GM23338 (cell line): ENCODE results near the gene SELENOM. TPM values are rescaled to one million over a fixed set of nuclear protein-coding genes. Genes with fewer than 3 reads are reported as not detected.

Source experiments
- ATAC-seq: fragments of 200-7000 bp; cut with Tn5 transposase; 3 replicates; pipeline ENCODE4 v1.9.1; 2020
- DNase-seq: peaks from one replicate; pipeline ENCODE4 v3.0.0-alpha.2; 2015; ENCODE audit warnings: low spot score
- H2AFZ ChIP-seq: fragments of 200-600 bp; sonication (generic); 2 replicates; pipeline ENCODE4 v1.8.0; 2016; ENCODE audit warnings: antibody characterized with exemption, mild to moderate bottlenecking, moderate library complexity
- H3F3A ChIP-seq: fragments of 200-600 bp; sonication (generic); replicated peaks from 2 replicates; pipeline ENCODE4 v1.8.0; 2017; ENCODE audit warnings: antibody characterized with exemption, mixed run types, low read depth
- H3K27ac ChIP-seq: fragments of 200-600 bp; sonication (generic); 2 replicates; pipeline ENCODE4 v1.6.1; 2016; ENCODE audit warnings: low read depth
- H3K27me3 ChIP-seq: fragments of 200-600 bp; sonication (generic); 2 replicates; pipeline ENCODE4 v1.8.0; 2016; ENCODE audit warnings: mild to moderate bottlenecking, mixed run types, moderate library complexity; ENCODE audit not compliant: insufficient read depth
- H3K36me3 ChIP-seq: fragments of 200-600 bp; sonication (generic); 2 replicates; pipeline ENCODE4 v1.8.0; 2016; ENCODE audit warnings: mild to moderate bottlenecking; ENCODE audit not compliant: insufficient read depth
- H3K4me1 ChIP-seq: fragments of 200-600 bp; sonication (generic); 2 replicates; pipeline ENCODE4 v1.8.0; 2016; ENCODE audit warnings: mild to moderate bottlenecking, moderate library complexity; ENCODE audit not compliant: insufficient read depth
- H3K4me2 ChIP-seq: fragments of 200-600 bp; sonication (generic); 2 replicates; pipeline ENCODE4 v1.7.1; 2017; ENCODE audit warnings: mixed run types
- H3K4me3 ChIP-seq: fragments of 200-600 bp; sonication (generic); 2 replicates; pipeline ENCODE4 v1.6.1; 2016; ENCODE audit warnings: mixed run types
- H3K79me2 ChIP-seq: fragments of 200-600 bp; sonication (generic); replicated peaks from 2 replicates; pipeline ENCODE4 v1.8.0; 2017; ENCODE audit warnings: mild to moderate bottlenecking; ENCODE audit not compliant: insufficient read depth
- H3K9me2 ChIP-seq: fragments of 200-600 bp; sonication (generic); 2 replicates; pipeline ENCODE4 v1.8.0; 2017; ENCODE audit not compliant: insufficient read depth
- H4K20me1 ChIP-seq: fragments of 200-600 bp; sonication (generic); replicated peaks from 2 replicates; pipeline ENCODE4 v1.8.0; 2017; ENCODE audit warnings: mild to moderate bottlenecking; ENCODE audit not compliant: insufficient read depth
- H3K27ac Mint-ChIP-seq: 2 replicates; pipeline ENCODE4 v1.8.0; 2020; ENCODE audit warnings: inconsistent platforms, mild to moderate bottlenecking, moderate library complexity, mixed read lengths
- H3K27me3 Mint-ChIP-seq: 3 replicates; pipeline ENCODE4 v1.8.0; 2022; ENCODE audit warnings: low read depth, mild to moderate bottlenecking, moderate library complexity, mixed read lengths, inconsistent platforms; ENCODE audit not compliant: insufficient read depth, poor library complexity
- H3K36me3 Mint-ChIP-seq: 3 replicates; pipeline ENCODE4 v1.8.0; 2021; ENCODE audit warnings: low read depth, mild to moderate bottlenecking, inconsistent platforms, moderate library complexity, mixed read lengths
- H3K4me1 Mint-ChIP-seq: 3 replicates; pipeline ENCODE4 v1.8.0; 2020; ENCODE audit warnings: mild to moderate bottlenecking, inconsistent platforms, mixed read lengths
- H3K4me3 Mint-ChIP-seq: 3 replicates; pipeline ENCODE4 v1.8.0; 2021; ENCODE audit warnings: moderate library complexity, mild to moderate bottlenecking, inconsistent platforms, mixed read lengths
- H3K9me3 Mint-ChIP-seq: 3 replicates; pipeline ENCODE4 v1.8.0; 2020; ENCODE audit warnings: moderate library complexity, mild to moderate bottlenecking, inconsistent platforms, mixed read lengths
- CREB1 ChIP-seq: fragments of 250-450 bp; sonication (Bioruptor Pico); IDR thresholded peaks from 2 replicates; pipeline ENCODE4 v1.5.0; 2020; ENCODE audit warnings: low read depth, mild to moderate bottlenecking, moderate library complexity
- CTCF ChIP-seq, 2 experiments: fragments of 200-600 bp in 1 of 2; sonication (generic) in 1 of 2; conservative IDR thresholded peaks; 2 replicates each; pipeline versions ENCODE4 v1.5.1 to v1.6.1; 2016 to 2017; ENCODE audit warnings: antibody characterized with exemption in 2 of 2, low read depth in 2 of 2, mild to moderate bottlenecking in 2 of 2, moderate library complexity in 1 of 2
- ETS1 ChIP-seq: IDR thresholded peaks from 2 replicates; pipeline ENCODE4 v1.6.1; 2016; ENCODE audit warnings: antibody characterized with exemption
- EZH2 ChIP-seq: fragments of 200-600 bp; sonication (generic); IDR thresholded peaks from one replicate; pipeline ENCODE4 v1.8.0; 2017; ENCODE audit warnings: antibody characterized with exemption, mild to moderate bottlenecking, low read depth; ENCODE audit not compliant: unreplicated experiment
- JUNB ChIP-seq: IDR thresholded peaks from one replicate; pipeline ENCODE4 v1.6.1; 2016; ENCODE audit warnings: antibody characterized with exemption; ENCODE audit not compliant: unreplicated experiment
- NANOG ChIP-seq: IDR thresholded peaks from 2 replicates; pipeline ENCODE4 v1.6.1; 2016; ENCODE audit warnings: antibody characterized with exemption, borderline replicate concordance
- POLR2AphosphoS5 ChIP-seq: IDR thresholded peaks from 2 replicates; pipeline ENCODE4 v1.6.1; 2016; ENCODE audit warnings: antibody characterized with exemption, low read depth
- ZNF331 ChIP-seq: fragments of 250-450 bp; sonication (Bioruptor Pico); IDR thresholded peaks from 2 replicates; pipeline ENCODE4 v1.5.0; 2020; ENCODE audit warnings: low read depth, mild to moderate bottlenecking, moderate library complexity
- long read RNA-seq: library from polyadenylated mRNA; unstranded; transcript quantifications from one replicate; pipeline ENCODE4 v2.0.0, GENCODE V29; 2020; ENCODE audit not compliant: unreplicated experiment
- polyA plus RNA-seq: library from polyadenylated mRNA; unstranded; fragments of >200 nt; fragmentation: Nextera tagmentation; extraction: Ambion mirVana; gene quantifications from 2 replicates; pipeline ENCODE4 v1.2.1, GENCODE V29; 2016
- total RNA-seq: library from RNA; depleted of rRNA; stranded (reverse); fragments of >200 nt; shearing (Covaris generic); gene quantifications from 2 replicates; pipeline ENCODE4 v1.2.3, GENCODE V29; 2014; rRNA removed

The SELENOM gene
- total RNA-seq (44.9 and 67.6 TPM in 2 replicates), polyA plus RNA-seq (49.7 and 50.8 TPM in 2 replicates)
- long read RNA-seq, transcript SELENOM-201 (5 exons, 694 nt), result major isoform, 33 of 35 reads
- long read RNA-seq, partial matches to known transcripts, result 0 of 35 reads
- long read RNA-seq, other reads (novel, unspliced or antisense), result 0 of 35 reads

GRCh38 chr22:31107178-31107893 is at the start of gene SELENOM:
SELENOM (minus strand) TSS chr22:31107568; CDS start chr22:31107505, 63 bp downstream.
- peak within 1 kb of the TSS; percentile 90 for H2AFZ ChIP-seq
- H3K4me1 Mint-ChIP-seq, result peaks cover 9% of the 10 kb centered on the region
- peaks cover 39% of the 10 kb centered on the region for H3K27me3 Mint-ChIP-seq

GRCh38 chr22:31155422-31155821 is 48.1 kb upstream of the SELENOM start:
- peaks cover 27% of the 10 kb centered on the region for H3K27me3 ChIP-seq
- H3K79me2 ChIP-seq, result peaks cover under 1% of the 10 kb centered on the region; the same call in 1 of the 2 replicates
- no peaks in the 10 kb centered on the region for H4K20me1 ChIP-seq
- no peak overlapping the region for H3K4me2 ChIP-seq
- Mint-ChIP-seq H3K4me3 (no peak overlapping the region), H3K4me1 (no peaks in the 10 kb centered on the region), H3K9me3 (peaks cover 3% of the 10 kb centered on the region; the same call in 2 of the 3 replicates), H3K27ac (no peak overlapping the region), H3K27me3 (peaks cover 5% of the 10 kb centered on the region), H3K36me3 (no peaks in the 10 kb centered on the region)
- peaks cover 4% of the 10 kb centered on the region; the same call in 1 of the 2 replicates for H3K9me2 ChIP-seq
- no peaks in the 10 kb centered on the region for H3K4me1 ChIP-seq
- no peak overlapping the region for H3K27ac ChIP-seq
- H3K4me3 ChIP-seq, result no peak overlapping the region
- DNase-seq (no peak), ATAC-seq (no peak)
- H3K36me3 ChIP-seq, result no peaks in the 10 kb centered on the region
- H3F3A ChIP-seq, result no peaks in the 10 kb centered on the region
- H2AFZ ChIP-seq, result no peak overlapping the region
- TF ChIP-seq NANOG, result no peak
- no peak for TF ChIP-seq CTCF (conservative IDR thresholded peaks at IDR 0.05; ENCODE audit: low read depth in 2 of 2)
- no peak for TF ChIP-seq ETS1
- no peak for TF ChIP-seq EZH2
- no peak for TF ChIP-seq JUNB
- no peak for TF ChIP-seq ZNF331
- no peak for TF ChIP-seq CREB1 (CRISPR knock-in tag)

More at GRCh38 chr22:31107178-31107893, at the start of gene SELENOM:
- H3K36me3 ChIP-seq, result no peaks in the 10 kb centered on the region
- TF ChIP-seq POLR2AphosphoS5 (peak; percentile 79), CREB1 (CRISPR knock-in tag) (peak; percentile 82), CTCF (conservative IDR thresholded peaks at IDR 0.05; ENCODE audit: low read depth in 2 of 2) (peak; percentile 84 to 88), ZNF331 (no peak)
- H3K27me3 ChIP-seq, result peaks cover 22% of the 10 kb centered on the region
- DNase-seq (peak; percentile 97), ATAC-seq (peak; percentile 78)
- Mint-ChIP-seq H3K36me3 (no peaks in the 10 kb centered on the region), H3K4me3 (peak within 1 kb of the TSS; percentile 70), H3K27ac (peak within 1 kb of the TSS; percentile 11; the same call in 1 of the 2 replicates), H3K9me3 (no peaks in the 10 kb centered on the region; the same call in 2 of the 3 replicates)
- H3K27ac ChIP-seq, result peak within 1 kb of the TSS; percentile 68
- peaks cover 6% of the 10 kb centered on the region; the same call in 1 of the 2 replicates for H4K20me1 ChIP-seq
- no peaks in the 10 kb centered on the region for H3K79me2 ChIP-seq
- no peaks in the 10 kb centered on the region for H3K9me2 ChIP-seq
- peaks cover 13% of the 10 kb centered on the region; the same call in 1 of the 2 replicates for H3F3A ChIP-seq
- H3K4me1 ChIP-seq, result peaks cover 25% of the 10 kb centered on the region
- H3K4me2 ChIP-seq, result peak within 1 kb of the TSS; percentile 92
- peak within 1 kb of the TSS; percentile 82 for H3K4me3 ChIP-seq
